ENCODE data around the gene HDAC4. TPM values are rescaled to one million over a fixed set of nuclear protein-coding genes. Genes with fewer than 3 reads are reported as not detected.

The HDAC4 gene
- total RNA-seq, 1 donor from 2014 or later, result 46.2 TPM

DNA sequence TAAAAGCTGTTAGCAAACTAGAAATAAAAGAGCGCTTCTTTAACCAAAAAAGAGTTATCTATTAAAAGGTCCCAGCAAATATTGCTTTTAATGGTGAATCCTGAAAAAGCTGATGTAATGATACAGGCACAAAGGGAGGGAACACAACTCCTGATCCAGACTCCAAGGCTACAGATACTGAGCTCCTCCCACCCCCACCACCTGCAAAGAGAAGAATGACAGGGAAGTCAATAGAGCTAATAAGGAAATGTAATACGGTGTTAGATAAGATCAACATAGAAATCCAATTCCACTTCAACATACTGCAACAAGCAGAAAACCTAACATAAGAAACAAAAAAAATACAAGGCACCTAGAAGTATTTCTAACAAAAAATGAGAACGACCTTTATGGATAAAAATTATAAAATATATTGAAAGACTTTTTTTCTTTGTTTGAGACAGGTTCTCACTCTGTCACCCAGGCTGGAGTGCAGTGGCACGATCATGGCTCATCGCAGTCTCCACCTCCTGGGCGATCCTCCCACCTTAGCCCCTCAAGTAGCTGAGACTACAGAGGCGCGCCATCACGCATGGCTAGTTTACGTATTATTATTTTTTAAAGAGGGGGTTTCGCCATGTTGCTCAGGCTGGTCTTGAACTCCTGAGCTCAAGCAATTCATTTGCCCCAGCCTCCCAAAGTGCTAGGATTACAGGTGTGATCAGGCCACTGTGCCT is 192.2 kb downstream of the HDAC4 start:
- DNase-seq (ENCODE audit: low spot score, unreplicated experiment), result no peak
- Mint-ChIP-seq H3K9me3 (ENCODE audit: low read depth) (no peaks in the 10 kb centered on the region), H3K36me3 (ENCODE audit: insufficient read depth) (no peaks in the 10 kb centered on the region), H3K27me3 (no peaks in the 10 kb centered on the region), H3K27ac (peak overlapping the region; percentile 71), H3K4me3 (ENCODE audit: low read depth) (peak overlapping the region; percentile 9), H3K4me1 (ENCODE audit: low read depth) (peaks cover 15% of the 10 kb centered on the region)
- TF ChIP-seq, protein P1, sequence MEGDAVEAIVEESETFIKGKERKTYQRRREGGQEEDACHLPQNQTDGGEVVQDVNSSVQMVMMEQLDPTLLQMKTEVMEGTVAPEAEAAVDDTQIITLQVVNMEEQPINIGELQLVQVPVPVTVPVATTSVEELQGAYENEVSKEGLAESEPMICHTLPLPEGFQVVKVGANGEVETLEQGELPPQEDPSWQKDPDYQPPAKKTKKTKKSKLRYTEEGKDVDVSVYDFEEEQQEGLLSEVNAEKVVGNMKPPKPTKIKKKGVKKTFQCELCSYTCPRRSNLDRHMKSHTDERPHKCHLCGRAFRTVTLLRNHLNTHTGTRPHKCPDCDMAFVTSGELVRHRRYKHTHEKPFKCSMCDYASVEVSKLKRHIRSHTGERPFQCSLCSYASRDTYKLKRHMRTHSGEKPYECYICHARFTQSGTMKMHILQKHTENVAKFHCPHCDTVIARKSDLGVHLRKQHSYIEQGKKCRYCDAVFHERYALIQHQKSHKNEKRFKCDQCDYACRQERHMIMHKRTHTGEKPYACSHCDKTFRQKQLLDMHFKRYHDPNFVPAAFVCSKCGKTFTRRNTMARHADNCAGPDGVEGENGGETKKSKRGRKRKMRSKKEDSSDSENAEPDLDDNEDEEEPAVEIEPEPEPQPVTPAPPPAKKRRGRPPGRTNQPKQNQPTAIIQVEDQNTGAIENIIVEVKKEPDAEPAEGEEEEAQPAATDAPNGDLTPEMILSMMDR (IDR thresholded peaks at IDR 0.05; ENCODE audit: unreplicated experiment), result no peak

DNA sequence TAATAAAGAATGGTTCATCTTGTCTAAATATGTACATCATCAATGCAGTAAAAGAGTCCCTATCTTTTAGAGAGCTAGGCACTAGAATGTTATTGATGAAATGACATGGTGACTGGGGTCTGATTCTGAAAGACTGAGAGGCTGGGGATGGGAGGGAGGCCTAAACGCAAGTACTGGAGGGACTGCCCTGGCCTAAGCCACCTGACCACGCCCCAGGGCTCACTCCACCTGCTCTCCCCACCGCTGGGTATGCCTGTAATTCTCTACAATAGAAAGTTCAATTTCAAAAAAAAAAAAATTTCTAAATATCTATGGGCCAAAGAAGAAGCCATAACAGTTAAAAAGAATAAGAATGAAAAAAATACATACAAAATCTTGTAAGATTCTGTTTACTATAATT is 194.0 kb downstream of the HDAC4 start:
- Mint-ChIP-seq H3K4me1 (ENCODE audit: low read depth) (peaks cover 9% of the 10 kb centered on the region), H3K9me3 (ENCODE audit: low read depth) (no peaks in the 10 kb centered on the region), H3K4me3 (ENCODE audit: low read depth) (no peak overlapping the region), H3K36me3 (ENCODE audit: insufficient read depth) (no peaks in the 10 kb centered on the region), H3K27ac (no peak overlapping the region), H3K27me3 (no peaks in the 10 kb centered on the region)
- DNase-seq (ENCODE audit: low spot score, unreplicated experiment), result no peak
- TF ChIP-seq, protein P1 (IDR thresholded peaks at IDR 0.05; ENCODE audit: unreplicated experiment), result no peak

DNA sequence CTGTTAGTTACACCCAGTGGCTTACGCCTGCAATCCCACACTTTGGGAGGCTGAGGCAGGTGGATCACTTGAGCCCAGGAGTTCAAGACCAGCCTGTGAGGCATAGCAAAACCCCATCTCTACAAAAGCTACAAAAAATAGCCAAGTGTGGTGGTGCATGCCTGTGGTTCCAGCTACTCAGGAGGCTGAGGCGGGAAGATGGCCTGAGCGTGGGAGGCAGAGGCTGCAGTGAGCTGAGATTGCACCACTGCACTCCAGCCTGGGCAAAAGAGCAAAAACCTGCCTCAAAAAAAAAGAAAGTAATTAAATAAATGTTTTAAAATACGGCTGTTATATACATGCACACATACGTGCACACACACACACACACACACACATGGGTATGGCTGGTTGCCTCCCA is 194.8 kb downstream of the HDAC4 start:
- Mint-ChIP-seq H3K9me3 (ENCODE audit: low read depth) (no peaks in the 10 kb centered on the region), H3K4me1 (ENCODE audit: low read depth) (peaks cover 9% of the 10 kb centered on the region), H3K36me3 (ENCODE audit: insufficient read depth) (no peaks in the 10 kb centered on the region), H3K27ac (no peak overlapping the region), H3K4me3 (ENCODE audit: low read depth) (no peak overlapping the region), H3K27me3 (no peaks in the 10 kb centered on the region)
- no peak for DNase-seq (ENCODE audit: low spot score, unreplicated experiment)
- TF ChIP-seq, protein P1 (IDR thresholded peaks at IDR 0.05; ENCODE audit: unreplicated experiment), result no peak

DNA sequence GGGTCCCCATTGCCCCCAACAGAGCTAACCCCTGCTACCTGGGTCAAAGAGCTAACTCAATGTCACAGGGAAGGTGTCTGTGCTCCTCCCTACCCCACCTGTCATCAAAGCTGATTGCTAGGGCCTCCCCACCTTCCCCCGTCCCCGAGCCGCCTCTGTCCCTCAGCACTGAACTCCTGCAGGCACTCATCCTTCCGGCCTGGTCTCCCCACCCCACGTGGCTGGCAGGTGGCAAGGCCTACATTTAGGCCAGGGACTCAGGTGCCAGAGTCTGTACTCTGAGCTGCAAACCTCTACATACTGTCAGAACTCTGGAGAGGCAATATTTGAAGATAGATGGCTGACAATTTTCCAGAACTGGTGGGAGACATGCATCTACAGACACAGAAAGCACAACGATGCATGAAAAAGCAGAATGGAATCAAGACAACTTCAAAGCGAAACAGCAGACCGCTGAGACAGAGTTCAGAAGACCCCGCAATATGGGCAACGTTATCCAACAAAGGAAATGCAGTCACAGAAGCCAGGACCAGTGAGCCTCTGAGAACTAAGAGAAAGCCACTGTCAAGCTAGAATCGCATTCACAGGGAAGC is 195.8 kb downstream of the HDAC4 start:
- Mint-ChIP-seq H3K36me3 (ENCODE audit: insufficient read depth) (no peaks in the 10 kb centered on the region), H3K4me1 (ENCODE audit: low read depth) (peaks cover 9% of the 10 kb centered on the region), H3K27me3 (no peaks in the 10 kb centered on the region), H3K4me3 (ENCODE audit: low read depth) (no peak overlapping the region), H3K9me3 (ENCODE audit: low read depth) (no peaks in the 10 kb centered on the region), H3K27ac (peak overlapping the region; percentile 61)
- DNase-seq (ENCODE audit: low spot score, unreplicated experiment), result no peak
- TF ChIP-seq, protein P1 (IDR thresholded peaks at IDR 0.05; ENCODE audit: unreplicated experiment), result no peak

DNA sequence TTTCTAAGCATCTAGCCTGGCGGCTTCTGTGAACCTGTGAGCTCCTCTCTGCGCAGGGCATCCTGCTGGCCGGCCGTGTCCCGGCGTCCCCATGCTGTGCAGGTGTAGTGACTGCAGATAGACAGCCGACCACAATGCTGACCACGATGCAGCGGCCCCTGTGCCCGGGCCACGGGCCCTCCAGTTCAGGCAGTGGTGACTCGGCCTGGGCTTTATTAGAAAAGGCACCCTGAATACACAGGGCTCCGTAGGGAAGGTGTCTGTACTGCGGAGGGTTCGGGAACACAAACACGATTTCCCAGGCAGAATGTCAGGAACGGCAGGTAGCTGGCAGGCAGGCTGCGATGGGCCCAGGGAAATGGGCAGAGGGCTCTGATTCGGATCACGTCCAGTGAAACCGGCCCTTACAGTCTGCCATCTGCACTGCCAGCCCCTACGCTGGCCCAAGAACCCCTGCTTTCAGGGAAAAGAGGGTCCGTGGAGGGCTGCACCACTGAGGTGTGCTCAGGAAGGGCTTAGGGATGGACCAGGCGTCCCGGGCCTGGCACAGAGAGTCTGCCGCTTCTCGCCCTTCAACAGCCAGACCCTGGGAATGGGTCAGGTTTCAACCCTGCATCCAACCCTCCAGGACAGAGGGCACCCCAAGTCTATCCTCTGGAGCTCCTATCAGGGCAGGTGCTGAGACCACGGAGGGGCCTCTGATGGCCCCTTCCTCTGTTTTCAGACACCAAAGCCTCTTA is 196.5 kb downstream of the HDAC4 start:
- Mint-ChIP-seq H3K4me1 (ENCODE audit: low read depth) (peaks cover 8% of the 10 kb centered on the region), H3K36me3 (ENCODE audit: insufficient read depth) (no peaks in the 10 kb centered on the region), H3K27me3 (no peaks in the 10 kb centered on the region), H3K4me3 (ENCODE audit: low read depth) (no peak overlapping the region), H3K27ac (no peak overlapping the region), H3K9me3 (ENCODE audit: low read depth) (no peaks in the 10 kb centered on the region)
- TF ChIP-seq, protein P1 (IDR thresholded peaks at IDR 0.05; ENCODE audit: unreplicated experiment), result no peak
- DNase-seq (ENCODE audit: low spot score, unreplicated experiment), result no peak
